ENCODE data around the gene PDAP1. TPM values are rescaled to one million over a fixed set of nuclear protein-coding genes. Genes with fewer than 3 reads are reported as not detected.
"Not testable (repeated sequence)": the region's sequence is repeated elsewhere in the genome, so short reads cannot be mapped to it uniquely, and the experiment has no call there.

The PDAP1 gene
- total RNA-seq, 2 donors from 2014 or later: 38.5 to 42.7 TPM

GRCh38 chr7:99386584-99387238, 21.7 kb downstream of the PDAP1 start:
- Mint-ChIP-seq H3K36me3 (ENCODE audit: low read depth) (no peaks in the 10 kb centered on the region), H3K27me3 (no peaks in the 10 kb centered on the region), H3K4me1 (peaks cover 15% of the 10 kb centered on the region), H3K27ac (peak overlapping the region; percentile 79), H3K4me3 (no peak overlapping the region)
- ATAC-seq (peak; percentile 76), DNase-seq (no peak)
- no peaks in the 10 kb centered on the region for H3K9me3 ChIP-seq (ENCODE audit: control insufficient read depth, low read length, poor library complexity, severe bottlenecking)

DNA sequence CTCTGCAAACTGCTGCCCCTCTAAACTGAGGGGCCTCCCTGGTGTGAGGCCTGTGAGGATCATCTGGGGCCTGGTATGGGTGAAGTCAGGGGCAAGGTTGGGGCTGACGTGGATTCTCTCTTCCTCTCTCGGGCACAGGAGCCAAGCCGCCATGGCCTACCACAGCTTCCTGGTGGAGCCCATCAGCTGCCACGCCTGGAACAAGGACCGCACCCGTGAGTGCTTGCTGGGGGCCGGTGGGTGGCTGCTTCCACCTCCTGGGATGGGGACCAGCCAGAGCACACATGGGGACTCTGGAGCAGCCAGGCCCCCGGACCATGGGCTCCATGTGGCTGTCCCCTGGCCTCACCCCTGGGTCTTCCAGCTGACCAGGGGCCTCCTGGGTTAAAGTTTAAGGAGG, 22.8 kb downstream of the PDAP1 start:
- H3K4me3 Mint-ChIP-seq: peak overlapping the region; percentile 69
- H3K27me3 Mint-ChIP-seq: no peaks in the 10 kb centered on the region
- ATAC-seq (no peak), DNase-seq (no peak)
- peaks cover 2% of the 10 kb centered on the region for H3K36me3 Mint-ChIP-seq (ENCODE audit: low read depth)
- no peaks in the 10 kb centered on the region for H3K9me3 ChIP-seq (ENCODE audit: control insufficient read depth, low read length, poor library complexity, severe bottlenecking)
- peak overlapping the region; percentile 88 for H3K27ac Mint-ChIP-seq
- H3K4me1 Mint-ChIP-seq: peaks cover 25% of the 10 kb centered on the region

- DNase-seq (no peak), ATAC-seq (no peak)
- peaks cover 31% of the 10 kb centered on the region for H3K4me1 Mint-ChIP-seq
- H3K4me3 Mint-ChIP-seq: no peak overlapping the region
- no peaks in the 10 kb centered on the region for H3K9me3 ChIP-seq (ENCODE audit: control insufficient read depth, low read length, poor library complexity, severe bottlenecking)
- peaks cover 2% of the 10 kb centered on the region for H3K36me3 Mint-ChIP-seq (ENCODE audit: low read depth)
- peak overlapping the region; percentile 88 for H3K27ac Mint-ChIP-seq
- H3K27me3 Mint-ChIP-seq: no peaks in the 10 kb centered on the region
Observed at GRCh38 chr7:99384523-99384922, 23.9 kb downstream of the PDAP1 start.

DNA sequence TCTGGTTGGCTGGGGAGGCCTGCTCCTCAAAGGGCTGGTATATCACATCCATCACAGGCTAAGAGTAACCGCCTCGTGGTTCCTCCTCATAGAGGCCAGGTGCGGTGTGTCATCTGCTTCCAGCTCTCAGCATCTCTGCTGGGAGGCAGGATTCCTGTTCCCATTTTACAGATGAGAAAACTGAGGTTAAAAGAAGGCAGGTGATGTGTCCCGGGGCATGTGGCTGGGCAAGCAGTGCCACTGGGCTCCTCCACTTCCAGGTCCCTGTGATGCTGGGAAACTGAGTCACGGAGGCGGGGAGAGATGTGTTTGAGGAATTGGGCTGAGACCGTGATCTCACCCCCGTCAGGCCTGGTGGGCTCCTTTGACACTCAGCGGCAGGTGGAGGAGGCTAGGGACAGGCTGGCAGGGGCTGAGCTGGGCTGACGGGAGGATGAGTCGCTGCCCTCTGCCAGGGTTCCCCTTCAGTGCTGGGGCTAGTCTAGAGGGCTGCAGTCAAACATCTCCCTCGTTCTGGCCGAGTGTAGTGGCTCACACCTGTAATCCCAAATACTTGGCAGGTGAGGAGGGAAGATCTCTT, 24.5 kb downstream of the PDAP1 start:
- no peaks in the 10 kb centered on the region for H3K9me3 ChIP-seq (ENCODE audit: control insufficient read depth, low read length, poor library complexity, severe bottlenecking)
- Mint-ChIP-seq H3K4me1 (peaks cover 38% of the 10 kb centered on the region), H3K27ac (peak overlapping the region; percentile 88), H3K36me3 (ENCODE audit: low read depth) (peaks cover 5% of the 10 kb centered on the region), H3K27me3 (no peaks in the 10 kb centered on the region), H3K4me3 (no peak overlapping the region)
- no peak for ATAC-seq
- DNase-seq: no peak

DNA sequence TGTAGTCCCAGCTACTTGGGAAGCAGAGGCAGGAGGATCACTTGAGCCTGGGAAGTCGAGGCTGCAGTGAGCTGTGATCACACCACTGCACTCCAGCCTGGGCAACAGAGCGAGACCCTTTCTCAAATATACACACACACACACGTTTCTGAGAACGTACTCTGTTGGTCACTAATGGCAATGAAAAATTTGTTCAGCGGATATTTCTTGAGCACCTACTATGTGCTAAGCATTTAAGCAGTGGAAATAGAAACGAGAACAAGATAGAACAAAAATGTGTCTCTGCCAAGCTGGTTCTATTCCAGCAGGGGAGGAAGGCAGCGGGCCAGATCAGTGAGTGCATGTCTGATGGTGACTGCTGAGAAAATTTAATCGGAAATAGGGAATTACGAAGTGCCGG, 25.2 kb downstream of the PDAP1 start:
- peak overlapping the region; percentile 36 for H3K4me3 Mint-ChIP-seq
- no peaks in the 10 kb centered on the region for H3K9me3 ChIP-seq (ENCODE audit: control insufficient read depth, low read length, poor library complexity, severe bottlenecking)
- H3K27ac Mint-ChIP-seq: peak overlapping the region; percentile 88
- H3K36me3 Mint-ChIP-seq (ENCODE audit: low read depth): peaks cover 5% of the 10 kb centered on the region
- ATAC-seq (no peak), DNase-seq (no peak)
- peaks cover 38% of the 10 kb centered on the region for H3K4me1 Mint-ChIP-seq
- H3K27me3 Mint-ChIP-seq: no peaks in the 10 kb centered on the region

DNA sequence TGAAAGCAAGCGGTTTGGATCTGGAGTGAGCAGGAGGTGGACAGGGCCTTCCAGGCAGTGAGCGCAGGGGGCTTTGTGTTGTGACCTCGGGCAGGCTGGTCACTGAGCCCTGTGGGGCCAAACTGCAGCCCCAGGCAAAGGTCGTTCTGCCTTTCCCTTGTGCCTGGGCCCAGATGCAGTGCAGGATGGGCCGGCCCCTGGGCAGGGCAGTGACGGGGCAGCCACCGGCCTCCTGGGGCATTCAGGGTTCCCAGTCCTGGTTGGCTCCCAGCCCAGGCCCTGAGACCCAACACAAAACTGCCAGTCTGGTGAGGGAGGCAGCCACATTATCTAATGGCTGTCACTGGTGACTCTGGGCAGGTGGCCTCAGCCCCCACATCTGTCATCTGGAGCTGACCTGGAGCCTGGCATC, 26.7 kb downstream of the PDAP1 start:
- Mint-ChIP-seq H3K27ac (peak overlapping the region; percentile 98), H3K27me3 (no peaks in the 10 kb centered on the region), H3K36me3 (ENCODE audit: low read depth) (peaks cover 5% of the 10 kb centered on the region), H3K4me1 (peaks cover 38% of the 10 kb centered on the region), H3K4me3 (peak overlapping the region; percentile 91)
- DNase-seq (no peak), ATAC-seq (no peak)
- no peaks in the 10 kb centered on the region for H3K9me3 ChIP-seq (ENCODE audit: control insufficient read depth, low read length, poor library complexity, severe bottlenecking)

GRCh38 chr7:99380823-99381663, 27.4 kb downstream of the PDAP1 start:
- Mint-ChIP-seq H3K4me3 (peak overlapping the region; percentile 91), H3K36me3 (ENCODE audit: low read depth) (peaks cover 5% of the 10 kb centered on the region), H3K27me3 (no peaks in the 10 kb centered on the region), H3K4me1 (peaks cover 45% of the 10 kb centered on the region), H3K27ac (peak overlapping the region; percentile 98)
- no peaks in the 10 kb centered on the region for H3K9me3 ChIP-seq (ENCODE audit: control insufficient read depth, low read length, poor library complexity, severe bottlenecking)
- peak; percentile 80 to 89 (median 85) for DNase-seq
- ATAC-seq: peak; percentile 85

- no peaks in the 10 kb centered on the region for H3K27me3 Mint-ChIP-seq
- H3K4me1 Mint-ChIP-seq: peaks cover 45% of the 10 kb centered on the region
- ATAC-seq (peak; percentile 10), DNase-seq (peak in 1 of 3 donors; percentile 25)
- no peaks in the 10 kb centered on the region for H3K9me3 ChIP-seq (ENCODE audit: control insufficient read depth, low read length, poor library complexity, severe bottlenecking)
- H3K4me3 Mint-ChIP-seq: peak overlapping the region; percentile 91
- peaks cover 5% of the 10 kb centered on the region for H3K36me3 Mint-ChIP-seq (ENCODE audit: low read depth)
- H3K27ac Mint-ChIP-seq: peak overlapping the region; percentile 98
Observed at GRCh38 chr7:99380032-99380822, 28.2 kb downstream of the PDAP1 start.

GRCh38 chr7:99379693-99380031, 28.7 kb downstream of the PDAP1 start:
- DNase-seq; ATAC-seq; H3K27me3 Mint-ChIP-seq; H3K36me3 Mint-ChIP-seq (ENCODE audit: low read depth); H3K9me3 ChIP-seq (ENCODE audit: control insufficient read depth, low read length, poor library complexity, severe bottlenecking): not testable (repeated sequence)
- Mint-ChIP-seq H3K27ac (peak overlapping the region; percentile 98), H3K4me3 (peak overlapping the region; percentile 91), H3K4me1 (peaks cover 43% of the 10 kb centered on the region)

DNA sequence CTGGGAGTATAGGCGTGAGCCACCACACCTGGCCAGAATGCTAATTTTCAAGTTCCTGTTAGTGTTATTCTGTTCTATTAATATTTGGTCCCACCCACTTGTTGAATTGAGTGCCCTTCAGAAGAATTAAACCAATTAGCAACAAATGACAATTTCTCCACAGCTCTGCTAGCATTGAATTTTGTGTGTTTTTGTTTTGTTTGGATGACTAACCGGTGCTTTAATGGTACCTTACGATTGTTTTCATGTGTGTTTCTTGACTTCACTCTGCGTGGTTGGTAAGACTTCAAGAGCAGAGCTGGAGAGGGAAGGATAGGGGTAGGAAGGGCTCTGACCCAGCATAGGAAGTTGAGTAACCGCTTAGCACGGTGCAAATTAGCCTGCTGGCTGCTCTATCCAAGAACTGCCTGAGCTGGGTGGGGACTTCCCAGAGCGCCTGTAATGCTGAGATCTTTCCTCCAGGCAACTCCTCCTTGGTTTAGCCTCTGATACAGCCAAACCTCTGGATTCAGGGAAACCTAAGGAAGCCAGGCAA, 29.3 kb downstream of the PDAP1 start:
- Mint-ChIP-seq H3K4me3 (peak overlapping the region; percentile 91), H3K36me3 (ENCODE audit: low read depth) (peaks cover 5% of the 10 kb centered on the region), H3K27ac (peak overlapping the region; percentile 98), H3K4me1 (peaks cover 38% of the 10 kb centered on the region), H3K27me3 (no peaks in the 10 kb centered on the region)
- H3K9me3 ChIP-seq (ENCODE audit: control insufficient read depth, low read length, poor library complexity, severe bottlenecking): no peaks in the 10 kb centered on the region
- DNase-seq: peak; percentile 46 to 65 (median 50)
- ATAC-seq: peak; percentile 41

DNA sequence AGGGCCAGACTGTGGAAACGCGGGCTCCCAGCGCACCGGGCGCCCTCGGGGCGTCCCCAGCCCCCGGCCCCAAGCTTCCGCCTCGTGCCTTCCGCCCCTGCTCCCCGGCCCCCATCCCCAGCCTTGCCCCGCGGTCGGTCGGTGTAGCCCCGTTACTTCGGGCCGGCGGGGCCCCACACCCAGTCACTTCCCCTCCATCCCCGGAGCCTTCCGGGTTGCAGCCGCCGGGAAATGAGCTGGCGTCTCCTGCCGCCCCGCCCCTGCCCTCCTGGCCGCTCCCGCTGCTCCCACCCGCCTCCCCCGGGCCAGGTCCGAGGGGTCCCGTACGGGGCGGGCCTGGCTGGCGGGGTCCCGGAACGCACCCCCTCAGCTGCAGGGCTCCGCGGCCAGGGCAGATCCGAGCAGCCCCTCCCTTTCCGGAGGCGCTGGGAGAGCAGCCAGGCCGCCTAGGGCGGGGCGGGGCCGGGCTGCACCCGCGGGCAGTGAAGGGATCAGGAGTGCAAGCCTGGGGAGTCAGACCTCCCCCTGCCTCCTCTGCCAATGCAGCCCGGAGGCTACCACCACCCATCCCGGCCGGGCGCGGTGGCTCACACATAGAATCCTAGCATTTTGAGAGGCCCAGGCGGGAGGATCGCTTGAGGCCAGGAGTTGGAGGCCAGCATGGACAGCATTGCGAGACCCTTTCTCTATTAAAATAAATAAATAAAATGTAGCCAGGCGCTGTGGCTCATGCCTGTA, 33.2 kb downstream of the PDAP1 start:
- Mint-ChIP-seq H3K4me3 (peak overlapping the region; percentile 89), H3K27me3 (no peaks in the 10 kb centered on the region), H3K36me3 (ENCODE audit: low read depth) (peaks cover 3% of the 10 kb centered on the region), H3K4me1 (peaks cover 27% of the 10 kb centered on the region), H3K27ac (peak overlapping the region; percentile 98)
- H3K9me3 ChIP-seq (ENCODE audit: control insufficient read depth, low read length, poor library complexity, severe bottlenecking): no peaks in the 10 kb centered on the region
- ATAC-seq (peak; percentile 39), DNase-seq (peak; percentile 51 to 63 (median 62))

Measured in T-helper 17 cell (primary cell).